Measurements from ENCODE around the gene CLDN9. TPM values are rescaled to one million over a fixed set of nuclear protein-coding genes. Genes with fewer than 3 reads are reported as not detected.

Gene CLDN9
- total and polyA plus RNA-seq, 9 of the 15 experiments (the other 6 are each of a cell fraction or from before 2014, with no cell fraction given) = 0.12 to 0.44 (median 0.22) TPM; not detected in 4

- TF ChIP-seq CUX1 (CRISPR knock-in tag; IDR thresholded peaks at IDR 0.05) (no peak; the same call in 1 of the 2 replicates), SRF (CRISPR knock-in tag; IDR thresholded peaks at IDR 0.05) (no peak), STAT5A (IDR thresholded peaks at IDR 0.05; ENCODE audit: borderline replicate concordance, low read length) (no peak), ZNF354B (CRISPR knock-in tag; IDR thresholded peaks at IDR 0.05) (no peak), ZNF717 (CRISPR knock-in tag; IDR thresholded peaks at IDR 0.05) (no peak), TCF15 (CRISPR knock-in tag; IDR thresholded peaks at IDR 0.05) (no peak), BCLAF1 (IDR thresholded peaks at IDR 0.05; ENCODE audit: borderline replicate concordance in 1 of 2, control insufficient read depth in 1 of 2, low read depth in 2 of 2, low read length in 1 of 2) (no peak), PRPF4 (IDR thresholded peaks at IDR 0.05; ENCODE audit: insufficient read depth, low read depth, low read length, poor library complexity, severe bottlenecking) (no peak), MBD1 (CRISPR knock-in tag; IDR thresholded peaks at IDR 0.05) (no peak), PBX2 (CRISPR knock-in tag; IDR thresholded peaks at IDR 0.05; ENCODE audit: low read depth) (no peak), PBX2 (tag; conservative IDR thresholded peaks at IDR 0.05; ENCODE audit: low read depth) (no peak), CCNT2 (IDR thresholded peaks at IDR 0.05; ENCODE audit: borderline replicate concordance, extremely low read depth, insufficient read length, low read depth, low read length) (no peak)
Measured at GRCh38 chr16:3007957-3008689, 4.6 kb upstream of the CLDN9 start (continued).
